ENCODE data around the gene STK24.

DNA sequence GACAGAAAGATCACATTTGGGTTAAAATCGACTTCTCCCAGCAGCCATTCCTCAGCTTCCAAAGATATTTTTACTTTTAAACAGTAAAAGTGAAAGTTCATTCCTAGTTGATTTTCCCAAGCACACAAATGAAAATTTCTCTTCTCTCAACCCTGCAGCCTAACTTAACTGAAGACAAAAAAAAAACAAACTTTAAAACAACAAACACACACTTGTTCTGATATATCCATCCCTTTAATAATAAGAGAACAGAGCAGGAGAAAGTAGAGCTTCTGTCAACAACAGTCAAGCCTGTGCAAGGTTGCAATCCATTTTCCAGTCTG is 72.9 kb downstream of the STK24 start:
- TF ChIP-seq CTCF (conservative IDR thresholded peaks at IDR 0.05 in 1 of 2, IDR thresholded peaks at IDR 0.05 in 1 of 2; ENCODE audit: low read depth in 1 of 2, low read length in 2 of 2) (no peak), EZH2 (IDR thresholded peaks at IDR 0.05; ENCODE audit: low read length, missing control alignments) (no peak)
